Osteocyte (in vitro differentiated cells): ENCODE measurements around the gene COX20. TPM values are rescaled to one million over a fixed set of nuclear protein-coding genes. Genes with fewer than 3 reads are reported as not detected.

ENCODE experiments used
- DNase-seq: peaks from one replicate; pipeline ENCODE4 v3.0.0; 2021; ENCODE audit warnings: mixed read lengths; ENCODE audit not compliant: unreplicated experiment; ENCODE audit errors: extremely low spot score
- H3K27ac Mint-ChIP-seq: one replicate; pipeline ENCODE4 v1.8.0; 2021; ENCODE audit warnings: mild to moderate bottlenecking, mixed read lengths; ENCODE audit not compliant: unreplicated experiment
- H3K27me3 Mint-ChIP-seq: one replicate; pipeline ENCODE4 v1.8.0; 2021; ENCODE audit warnings: mixed read lengths; ENCODE audit not compliant: unreplicated experiment
- H3K36me3 Mint-ChIP-seq: one replicate; pipeline ENCODE4 v1.8.0; 2021; ENCODE audit warnings: mixed read lengths; ENCODE audit not compliant: unreplicated experiment
- H3K4me1 Mint-ChIP-seq: one replicate; pipeline ENCODE4 v1.8.0; 2021; ENCODE audit warnings: mixed read lengths; ENCODE audit not compliant: unreplicated experiment
- H3K4me3 Mint-ChIP-seq: one replicate; pipeline ENCODE4 v1.8.0; 2021; ENCODE audit warnings: mild to moderate bottlenecking, moderate library complexity, mixed read lengths; ENCODE audit not compliant: unreplicated experiment
- H3K9me3 Mint-ChIP-seq: one replicate; pipeline ENCODE4 v1.8.0; 2021; ENCODE audit warnings: mixed read lengths; ENCODE audit not compliant: unreplicated experiment
- CTCF ChIP-seq: fragments of 200-600 bp; sonication (generic); IDR thresholded peaks from 2 replicates; pipeline ENCODE4 v1.5.0; 2021; ENCODE audit warnings: antibody characterized with exemption, mild to moderate bottlenecking, moderate library complexity
- total RNA-seq: library from RNA; stranded (reverse); gene quantifications from 2 replicates; pipeline ENCODE4 v1.2.1, GENCODE V29; 2021

The COX20 gene
- total RNA-seq, 1 donor from 2014 or later, result 27.4 TPM

- no peak for TF ChIP-seq CTCF
- H3K27me3 Mint-ChIP-seq, result no peaks in the 10 kb centered on the region
These were observed 34.6 kb upstream of the COX20 start for GRCh38 chr1:244800821-244801220.

GRCh38 chr1:244801246-244801645 is 34.2 kb upstream of the COX20 start:
- H3K36me3 Mint-ChIP-seq, result no peaks in the 10 kb centered on the region
- no peaks in the 10 kb centered on the region for H3K27me3 Mint-ChIP-seq

More at GRCh38 chr1:244800821-244801220, 34.6 kb upstream of the COX20 start:
- Mint-ChIP-seq H3K36me3 (no peaks in the 10 kb centered on the region), H3K4me3 (no peak overlapping the region), H3K4me1 (peaks cover 3% of the 10 kb centered on the region), H3K27ac (no peak overlapping the region), H3K9me3 (no peaks in the 10 kb centered on the region)
- no peak for DNase-seq

GRCh38 chr1:244802041-244802440 is 33.4 kb upstream of the COX20 start:
- no peak for TF ChIP-seq CTCF
- Mint-ChIP-seq H3K9me3 (no peaks in the 10 kb centered on the region), H3K4me3 (no peak overlapping the region), H3K4me1 (peaks cover 3% of the 10 kb centered on the region), H3K27me3 (no peaks in the 10 kb centered on the region), H3K36me3 (no peaks in the 10 kb centered on the region), H3K27ac (no peak overlapping the region)
- DNase-seq, result no peak

More at GRCh38 chr1:244801246-244801645, 34.2 kb upstream of the COX20 start:
- H3K9me3 Mint-ChIP-seq, result no peaks in the 10 kb centered on the region
- DNase-seq, result no peak
- H3K4me3 Mint-ChIP-seq, result no peak overlapping the region
- TF ChIP-seq CTCF, result peak; percentile 62
- H3K27ac Mint-ChIP-seq, result no peak overlapping the region
- H3K4me1 Mint-ChIP-seq, result peaks cover 3% of the 10 kb centered on the region

GRCh38 chr1:244802556-244803239 is 32.8 kb upstream of the COX20 start:
- H3K27me3 Mint-ChIP-seq, result no peaks in the 10 kb centered on the region
- no peak for DNase-seq
- H3K4me3 Mint-ChIP-seq, result no peak overlapping the region
- H3K9me3 Mint-ChIP-seq, result no peaks in the 10 kb centered on the region
- no peak overlapping the region for H3K27ac Mint-ChIP-seq
- TF ChIP-seq CTCF, result no peak
- peaks cover 3% of the 10 kb centered on the region for H3K4me1 Mint-ChIP-seq
- H3K36me3 Mint-ChIP-seq, result no peaks in the 10 kb centered on the region

GRCh38 chr1:244804841-244805240 is 30.6 kb upstream of the COX20 start:
- Mint-ChIP-seq H3K27ac (no peak overlapping the region), H3K36me3 (no peaks in the 10 kb centered on the region), H3K27me3 (no peaks in the 10 kb centered on the region), H3K4me3 (no peak overlapping the region), H3K4me1 (no peaks in the 10 kb centered on the region), H3K9me3 (no peaks in the 10 kb centered on the region)
- no peak for DNase-seq
- no peak for TF ChIP-seq CTCF
